ENCODE results near the gene AHDC1.

DNA sequence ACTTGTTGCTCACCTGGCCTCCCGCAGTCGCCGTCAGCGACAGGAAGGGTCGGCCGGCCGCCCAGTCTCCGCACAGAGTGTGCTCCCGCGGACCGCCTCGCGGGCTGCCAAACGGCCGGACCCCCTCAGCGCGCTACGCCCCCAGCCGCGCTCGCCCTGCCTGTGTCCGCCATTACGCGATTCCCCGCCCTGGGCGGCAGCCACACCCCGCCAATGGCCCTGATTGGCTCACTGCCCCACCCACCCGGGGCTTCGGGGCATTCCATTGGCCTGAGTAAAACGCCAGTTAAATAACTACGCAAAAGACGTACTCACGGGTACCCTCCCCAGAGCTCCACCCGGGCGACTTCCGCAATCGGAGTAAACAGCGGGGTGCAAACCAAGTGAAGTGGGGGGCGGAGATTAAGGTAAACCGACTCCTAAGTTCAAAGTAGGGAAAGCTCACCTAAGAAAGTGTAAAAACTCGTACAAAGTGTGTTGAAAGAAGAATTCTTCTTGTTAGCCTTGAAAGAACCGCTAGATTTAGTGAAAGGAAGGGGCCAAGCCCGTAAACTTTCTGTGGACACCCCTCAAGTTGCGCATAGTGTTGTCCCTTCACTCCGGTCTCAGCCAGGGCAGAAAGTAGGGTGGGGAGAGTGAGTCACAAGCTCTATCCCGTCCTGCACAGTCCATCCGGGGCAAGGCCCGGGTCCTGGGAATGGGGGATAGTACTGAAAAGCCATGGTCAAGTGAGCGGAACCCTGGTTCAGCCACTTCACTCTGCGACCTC is 113.8 kb downstream of the AHDC1 start, which contains the start of gene WASF2:
- TF ChIP-seq DDIT3 (CRISPR knock-in tag; IDR thresholded peaks at IDR 0.05) (no peak), ELF3 (CRISPR knock-in tag; IDR thresholded peaks at IDR 0.05) (peak; percentile 29; the same call in 1 of the 2 replicates), BHLHE40 (IDR thresholded peaks at IDR 0.05; ENCODE audit: low read length) (peak; percentile 93), YY1 (IDR thresholded peaks at IDR 0.05; ENCODE audit: insufficient read depth, insufficient replicate concordance, low read depth, low read length) (peak; percentile 96), ZNF773 (CRISPR knock-in tag; IDR thresholded peaks at IDR 0.05; ENCODE audit: borderline replicate concordance) (no peak; the same call in 1 of the 2 replicates), MAFG (CRISPR knock-in tag; IDR thresholded peaks at IDR 0.05) (no peak), SUZ12 (IDR thresholded peaks at IDR 0.05; ENCODE audit: low read depth, low read length) (no peak), GABPA (IDR thresholded peaks at IDR 0.05; ENCODE audit: low read depth, low read length) (no peak), GABPA (CRISPR knock-in tag; IDR thresholded peaks at IDR 0.05; ENCODE audit: low read depth) (peak; percentile 78), EP300 (IDR thresholded peaks at IDR 0.05; ENCODE audit: low read depth in 2 of 2, low read length in 2 of 2) (no peak), EP300 (CRISPR knock-in tag; IDR thresholded peaks at IDR 0.05; ENCODE audit: borderline replicate concordance) (no peak), ZNF274 (CRISPR knock-in tag; IDR thresholded peaks at IDR 0.05) (peak; percentile 63; the same call in 1 of the 2 replicates), SIN3A (IDR thresholded peaks at IDR 0.05; ENCODE audit: borderline replicate concordance, low read depth, low read length) (peak; percentile 18; the same call in 1 of the 2 replicates), ZNF446 (CRISPR knock-in tag; IDR thresholded peaks at IDR 0.05) (0 out of 2 replicates have a peak, but pooled peaks have one; percentile 48)
- TF ChIP-seq, protein P1, sequence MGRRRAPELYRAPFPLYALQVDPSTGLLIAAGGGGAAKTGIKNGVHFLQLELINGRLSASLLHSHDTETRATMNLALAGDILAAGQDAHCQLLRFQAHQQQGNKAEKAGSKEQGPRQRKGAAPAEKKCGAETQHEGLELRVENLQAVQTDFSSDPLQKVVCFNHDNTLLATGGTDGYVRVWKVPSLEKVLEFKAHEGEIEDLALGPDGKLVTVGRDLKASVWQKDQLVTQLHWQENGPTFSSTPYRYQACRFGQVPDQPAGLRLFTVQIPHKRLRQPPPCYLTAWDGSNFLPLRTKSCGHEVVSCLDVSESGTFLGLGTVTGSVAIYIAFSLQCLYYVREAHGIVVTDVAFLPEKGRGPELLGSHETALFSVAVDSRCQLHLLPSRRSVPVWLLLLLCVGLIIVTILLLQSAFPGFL (CRISPR knock-in tag; IDR thresholded peaks at IDR 0.05), result no peak
- TF ChIP-seq, protein P2, sequence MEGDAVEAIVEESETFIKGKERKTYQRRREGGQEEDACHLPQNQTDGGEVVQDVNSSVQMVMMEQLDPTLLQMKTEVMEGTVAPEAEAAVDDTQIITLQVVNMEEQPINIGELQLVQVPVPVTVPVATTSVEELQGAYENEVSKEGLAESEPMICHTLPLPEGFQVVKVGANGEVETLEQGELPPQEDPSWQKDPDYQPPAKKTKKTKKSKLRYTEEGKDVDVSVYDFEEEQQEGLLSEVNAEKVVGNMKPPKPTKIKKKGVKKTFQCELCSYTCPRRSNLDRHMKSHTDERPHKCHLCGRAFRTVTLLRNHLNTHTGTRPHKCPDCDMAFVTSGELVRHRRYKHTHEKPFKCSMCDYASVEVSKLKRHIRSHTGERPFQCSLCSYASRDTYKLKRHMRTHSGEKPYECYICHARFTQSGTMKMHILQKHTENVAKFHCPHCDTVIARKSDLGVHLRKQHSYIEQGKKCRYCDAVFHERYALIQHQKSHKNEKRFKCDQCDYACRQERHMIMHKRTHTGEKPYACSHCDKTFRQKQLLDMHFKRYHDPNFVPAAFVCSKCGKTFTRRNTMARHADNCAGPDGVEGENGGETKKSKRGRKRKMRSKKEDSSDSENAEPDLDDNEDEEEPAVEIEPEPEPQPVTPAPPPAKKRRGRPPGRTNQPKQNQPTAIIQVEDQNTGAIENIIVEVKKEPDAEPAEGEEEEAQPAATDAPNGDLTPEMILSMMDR (CRISPR knock-in tag; IDR thresholded peaks at IDR 0.05), result 0 out of 2 replicates have a peak, but pooled peaks have one; percentile 18

Data from HepG2 (cell line).